Measurements from ENCODE around the gene MARCKSL1.
"Not testable (repeated sequence)": the region's sequence is repeated elsewhere in the genome, so short reads cannot be mapped to it uniquely, and the experiment has no call there.

The MARCKSL1 gene

GRCh38 chr1:32289256-32289655, 46.8 kb downstream of the MARCKSL1 start:
- DNase-seq (ENCODE audit: low spot score), result no peak

- no peak for DNase-seq (ENCODE audit: low spot score)
Observed at GRCh38 chr1:32286763-32287162, 49.3 kb downstream of the MARCKSL1 start.

- no peak for DNase-seq (ENCODE audit: low spot score)
Observed at GRCh38 chr1:32285658-32286057, 50.4 kb downstream of the MARCKSL1 start.

GRCh38 chr1:32284777-32285176, 51.3 kb downstream of the MARCKSL1 start:
- DNase-seq (ENCODE audit: low spot score), result not testable (repeated sequence)
